Erythroblast (primary cell): ENCODE data around the gene RIC3.

Experiments used
- GATA1 ChIP-seq: IDR thresholded peaks from 2 replicates; pipeline ENCODE4 v1.6.1; 2011; ENCODE audit warnings: low read depth, mild to moderate bottlenecking, control low read depth, low read length, moderate library complexity
- POLR2A ChIP-seq: IDR thresholded peaks from 2 replicates; pipeline ENCODE4 v1.6.1; 2011; ENCODE audit warnings: mild to moderate bottlenecking, low read length

DNA sequence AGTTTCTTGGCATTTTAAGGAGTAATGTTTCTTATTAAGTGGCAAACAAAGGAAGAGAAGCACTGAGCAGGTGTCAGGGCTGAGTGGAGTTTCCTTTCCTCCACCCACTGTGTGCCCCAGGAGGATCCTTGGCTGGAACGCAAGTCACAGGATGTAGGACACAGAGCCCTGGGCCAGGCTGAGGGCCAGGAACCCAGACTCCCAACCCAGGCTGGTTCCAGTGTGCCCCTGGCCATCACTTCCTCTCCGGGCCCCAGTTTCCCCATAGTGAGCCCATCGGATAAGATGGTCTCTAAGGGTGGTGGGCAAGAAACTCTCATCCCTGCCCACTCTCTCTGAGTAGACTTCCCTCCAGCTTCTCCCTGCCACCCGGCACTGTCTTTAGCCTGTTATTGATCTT, 49.6 kb upstream of the RIC3 start:
- no peak for TF ChIP-seq POLR2A
- no peak for TF ChIP-seq GATA1
